HG03439 (cell line): Measurements from ENCODE around the gene LIN54.
"Not testable (repeated sequence)": the region's sequence is repeated elsewhere in the genome, so short reads cannot be mapped to it uniquely, and the experiment has no call there.

Source experiments
- ATAC-seq: cut with Tn5 transposase; IDR thresholded peaks from one replicate; pipeline ENCODE4 v1.9.1; 2021; ENCODE audit warnings: mild to moderate bottlenecking, moderate library complexity; ENCODE audit not compliant: unreplicated experiment

Gene LIN54

DNA sequence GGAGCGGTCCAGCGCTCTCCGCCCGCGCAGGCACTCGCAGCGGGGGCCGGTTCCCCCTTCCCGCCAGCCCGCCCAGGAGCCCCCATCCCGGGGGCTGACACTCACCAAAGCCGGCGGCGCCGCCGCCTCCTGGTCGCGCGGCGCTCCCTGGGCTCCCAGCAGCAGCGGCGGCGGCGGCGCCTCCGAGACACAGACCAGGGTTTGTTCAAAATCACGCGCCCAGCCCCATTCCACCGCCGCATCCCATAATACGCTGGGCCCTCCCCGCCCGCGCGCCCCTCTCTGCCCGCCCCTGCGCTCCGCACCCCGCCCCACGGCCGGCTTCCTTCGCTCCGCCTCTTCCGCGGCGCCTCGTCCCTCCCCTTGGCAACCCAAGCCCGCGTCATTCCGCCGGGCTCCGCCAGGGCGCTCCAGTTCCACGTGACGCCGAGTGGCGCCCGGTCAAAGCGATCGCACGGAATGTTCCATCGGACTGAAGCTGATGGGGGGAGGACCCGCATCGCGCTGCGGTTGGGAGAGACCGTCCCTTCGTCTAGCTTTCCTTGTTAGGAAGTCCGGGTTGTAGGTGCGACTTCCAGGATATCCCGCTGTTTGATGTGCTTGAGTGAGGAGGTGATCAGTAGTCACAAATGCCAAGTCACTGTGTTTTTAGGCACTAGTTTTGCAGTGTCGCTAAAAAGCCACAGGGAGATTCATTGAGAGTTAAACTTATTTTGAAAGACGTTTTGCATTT, 2.2 kb upstream of the LIN54 start:
- peak; percentile 84 for ATAC-seq

DNA sequence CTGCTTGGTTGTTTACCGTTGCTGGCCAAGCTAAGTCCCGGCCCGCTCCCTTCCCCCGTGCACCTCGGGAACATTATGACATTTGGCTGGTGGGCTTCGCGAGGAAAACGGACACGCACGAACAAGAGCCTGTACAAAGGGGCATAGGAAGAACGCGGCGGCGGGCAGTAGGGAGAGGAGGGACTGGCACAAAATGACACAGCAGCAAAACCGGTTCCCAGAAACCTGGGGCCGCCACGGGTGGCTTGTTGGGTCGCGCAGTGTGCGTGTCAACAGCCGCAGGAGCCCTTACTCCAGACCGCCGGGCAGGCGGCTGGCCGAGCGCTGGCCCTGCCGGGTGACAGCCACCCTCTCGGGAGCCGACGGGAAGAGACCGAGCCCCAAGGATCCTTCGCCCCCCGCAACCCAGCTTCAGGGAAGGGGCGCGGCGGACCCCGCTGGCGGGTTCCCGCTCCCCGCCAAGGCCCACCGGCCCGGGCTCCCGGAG, 1.6 kb upstream of the LIN54 start:
- ATAC-seq = peak; percentile 21

DNA sequence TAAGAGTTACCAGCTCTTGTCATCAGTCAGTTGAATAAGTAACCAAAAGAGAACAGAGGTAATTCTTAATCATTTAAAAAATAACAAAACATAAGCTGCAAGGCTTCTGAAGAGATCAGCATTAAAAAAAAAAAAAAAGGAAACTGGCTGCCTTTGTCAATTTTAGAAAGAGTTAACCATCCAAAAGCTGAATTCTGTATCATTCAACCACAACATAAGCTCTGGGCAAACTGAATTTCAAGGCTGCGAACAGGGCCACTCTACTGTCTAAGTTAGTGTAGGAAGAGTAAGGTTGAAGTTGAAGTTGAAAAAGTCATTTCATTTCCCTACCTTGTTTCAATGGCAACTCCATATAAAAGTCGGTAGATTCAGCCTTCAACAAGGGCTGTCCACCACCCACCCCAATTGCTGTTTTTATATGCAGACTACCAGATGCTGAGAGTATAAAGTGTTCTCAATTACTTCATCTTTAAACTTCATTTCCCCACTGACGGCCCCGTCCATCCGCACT, 1.1 kb upstream of the LIN54 start:
- no peak for ATAC-seq

DNA sequence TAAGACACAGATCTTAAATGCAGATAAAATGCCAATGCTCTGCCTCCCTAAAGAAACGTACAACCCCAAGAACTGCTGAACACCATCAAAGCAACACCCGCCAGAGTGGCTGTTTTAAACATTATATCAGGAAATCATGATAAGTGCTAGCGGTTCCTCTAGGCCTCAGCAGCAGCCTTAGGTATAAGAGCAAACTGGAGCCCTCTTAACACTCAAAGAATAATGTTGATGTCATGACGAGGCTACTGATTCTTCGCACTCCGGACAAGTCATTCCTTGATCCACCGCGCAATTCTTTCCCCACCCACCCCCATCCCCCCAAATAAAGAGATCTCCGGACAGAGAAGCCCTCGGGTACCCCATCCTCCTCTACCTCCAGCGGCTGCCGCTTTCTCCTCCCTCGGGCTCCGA, 507 bp downstream of the LIN54 start:
- no peak for ATAC-seq

DNA sequence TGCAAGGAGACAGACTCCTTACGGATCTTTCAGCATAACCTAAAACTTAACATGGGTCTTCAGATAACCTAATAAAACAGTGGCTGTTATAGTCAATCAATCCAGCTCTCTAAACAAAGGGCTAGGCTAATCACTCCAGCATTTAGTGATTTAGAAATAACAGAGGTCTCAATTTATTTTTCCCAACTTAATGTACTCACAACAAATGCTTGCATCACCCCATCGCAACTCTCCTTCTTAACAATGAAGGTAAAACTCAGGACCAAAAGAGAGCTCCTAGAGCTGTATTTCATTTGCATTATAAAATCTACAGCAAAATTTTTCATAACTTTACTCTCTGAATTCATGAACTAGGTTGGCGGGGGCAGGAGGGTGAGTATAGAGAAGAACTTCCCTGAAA, 1.1 kb downstream of the LIN54 start:
- ATAC-seq = no peak

DNA sequence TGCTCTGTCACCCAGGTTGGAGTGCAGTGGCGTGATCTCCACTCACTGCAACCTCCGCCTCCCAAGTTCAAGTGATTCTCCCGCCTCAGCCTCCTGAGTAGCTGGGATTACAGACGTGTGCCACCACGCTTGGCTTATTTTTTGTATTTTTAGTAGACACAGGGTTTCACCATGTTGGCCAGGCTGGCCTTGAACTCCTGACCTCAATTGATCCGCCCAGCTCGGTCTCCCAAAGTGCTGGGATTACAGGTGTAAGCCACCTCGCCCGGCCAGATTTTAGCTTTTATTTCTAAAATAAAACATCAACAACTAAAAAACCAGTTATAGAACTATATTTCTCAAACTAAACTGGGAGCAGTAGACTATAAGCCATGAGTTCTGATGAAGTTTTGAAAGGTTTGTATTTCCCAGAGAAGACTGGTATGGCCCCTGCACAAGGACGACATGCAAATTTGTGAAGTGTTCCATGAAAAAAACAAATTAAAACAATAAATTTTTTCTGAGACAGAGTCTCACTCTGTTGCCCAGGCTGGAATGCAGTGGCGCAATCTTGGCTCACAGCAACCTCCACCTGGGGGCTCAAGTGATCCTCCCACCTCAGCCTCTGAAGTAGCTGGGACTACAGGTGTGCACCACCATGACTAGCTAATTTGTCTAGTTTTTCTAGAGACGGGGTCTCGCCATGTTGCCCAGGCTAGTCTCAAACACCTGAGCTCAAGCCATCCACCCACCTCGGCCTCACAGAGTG, 7.4 kb downstream of the LIN54 start:
- ATAC-seq = not testable (repeated sequence)

DNA sequence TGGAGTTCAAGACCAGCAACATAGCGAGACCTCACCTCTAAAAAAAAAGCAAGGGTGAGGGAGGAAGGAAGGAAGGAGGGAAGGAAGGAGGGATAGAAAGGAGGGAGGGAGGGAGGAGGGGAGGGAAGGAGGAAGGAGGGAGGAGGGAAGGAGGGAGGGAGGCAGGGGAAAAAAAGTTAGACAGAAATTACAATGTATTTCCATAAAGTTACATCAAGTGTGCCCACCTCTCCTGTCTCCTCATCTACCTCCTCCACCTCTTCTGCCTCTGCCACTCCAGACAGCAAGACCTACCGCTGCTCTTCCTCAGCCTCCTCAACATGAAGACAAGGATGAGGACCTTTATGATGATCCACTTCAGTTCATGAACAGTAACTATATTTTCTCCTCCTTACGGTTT, 8.3 kb downstream of the LIN54 start:
- no peak for ATAC-seq

DNA sequence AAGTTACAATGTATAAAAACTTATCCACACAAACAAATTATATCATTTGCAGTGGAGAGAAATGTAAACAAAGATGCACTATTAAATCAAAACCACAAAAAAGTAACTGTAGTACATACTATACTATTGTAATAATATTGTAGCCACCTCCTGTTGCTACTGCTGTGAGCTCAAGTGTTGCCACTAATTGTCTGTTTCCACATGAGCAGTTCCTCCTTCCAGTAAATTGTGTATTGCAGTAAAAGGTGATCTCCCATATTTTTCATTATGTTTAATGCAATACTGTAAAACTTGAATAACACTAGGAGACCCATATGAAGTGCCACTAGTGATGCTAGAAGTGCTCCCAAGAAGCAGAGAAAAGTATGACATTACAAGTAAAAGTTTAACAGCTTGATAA, 11.7 kb downstream of the LIN54 start:
- no peak for ATAC-seq

DNA sequence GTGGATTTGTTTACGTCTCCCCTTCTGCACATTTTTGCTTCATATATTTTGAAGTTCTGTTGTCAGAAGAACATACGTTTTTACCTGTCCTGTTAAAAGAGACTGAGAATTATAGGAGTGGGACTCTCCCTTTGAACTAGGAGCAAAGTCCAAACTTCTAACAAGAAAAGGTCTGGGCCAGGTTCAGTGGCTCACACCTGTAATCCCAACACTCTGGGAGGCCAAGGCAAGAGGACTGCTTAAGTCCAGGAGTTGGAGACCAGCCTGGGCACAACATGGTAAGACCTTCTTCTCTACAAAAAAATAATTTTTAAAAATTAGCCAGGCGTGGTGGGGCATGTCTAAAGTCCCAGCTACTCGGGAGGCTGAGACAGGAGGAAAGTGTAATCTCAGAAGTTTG, 15.8 kb downstream of the LIN54 start:
- ATAC-seq = no peak

DNA sequence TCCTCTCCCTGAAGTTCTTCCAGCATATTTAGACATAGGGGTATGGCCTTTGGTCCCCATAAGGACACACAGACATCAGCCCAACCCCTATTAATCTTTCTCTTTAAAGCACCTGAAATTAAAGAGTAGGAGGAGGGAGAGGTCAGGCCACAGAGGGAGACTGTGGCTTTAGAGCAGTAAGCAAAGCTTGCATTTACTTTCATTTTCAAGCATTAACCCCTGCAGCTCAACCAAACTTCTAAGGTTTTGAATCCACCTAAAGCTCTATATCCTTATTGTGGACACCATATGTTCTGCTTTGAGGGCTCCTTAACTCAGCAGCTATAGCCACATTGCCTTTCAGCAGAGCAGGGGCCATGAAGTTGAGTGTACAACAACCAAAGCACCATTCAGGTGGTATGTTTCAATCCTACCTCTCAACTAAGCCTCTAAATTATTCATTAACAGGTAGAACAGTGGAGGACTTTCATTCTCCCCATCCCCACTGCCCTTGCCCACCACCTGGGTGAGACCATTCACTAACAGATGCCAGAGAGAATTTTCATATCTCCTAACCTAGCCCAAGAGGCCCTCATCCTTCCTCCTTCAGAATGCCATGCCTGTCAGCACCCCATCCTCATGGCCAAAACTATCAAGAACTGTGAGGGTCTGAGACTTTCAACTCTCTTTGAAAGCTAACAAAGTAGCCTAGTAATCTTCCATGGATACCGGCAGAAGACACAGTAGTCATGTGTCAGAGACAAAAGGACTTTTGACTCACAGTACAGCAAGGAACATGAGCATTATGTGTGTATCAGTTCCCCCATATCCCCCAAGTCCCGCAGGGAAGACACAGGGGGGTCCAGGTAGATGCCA, 20.8 kb downstream of the LIN54 start:
- peak; percentile 77 for ATAC-seq

DNA sequence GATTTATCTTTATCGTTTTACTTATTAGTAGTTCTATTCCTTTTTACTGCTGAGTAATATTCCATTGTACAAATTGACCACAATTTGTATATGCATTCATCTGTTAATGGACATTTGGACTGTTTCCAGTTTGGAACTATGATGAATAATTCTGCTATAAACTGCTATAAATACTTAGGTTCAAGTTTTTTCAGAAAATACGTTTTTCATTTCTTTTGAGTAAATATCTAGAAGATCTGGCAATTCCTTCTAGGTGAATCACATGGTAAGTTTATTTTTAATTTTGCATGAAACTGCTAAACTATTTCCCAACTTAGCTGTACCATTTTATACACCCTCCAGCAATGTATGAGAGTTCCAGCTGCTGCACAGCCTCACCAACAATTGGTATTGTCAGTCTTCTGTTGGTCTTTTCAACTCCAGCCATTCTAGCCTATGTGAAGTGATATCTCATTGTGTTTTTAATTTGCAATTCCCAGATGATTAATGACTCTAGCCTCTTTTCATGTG, 22.2 kb downstream of the LIN54 start:
- no peak for ATAC-seq

DNA sequence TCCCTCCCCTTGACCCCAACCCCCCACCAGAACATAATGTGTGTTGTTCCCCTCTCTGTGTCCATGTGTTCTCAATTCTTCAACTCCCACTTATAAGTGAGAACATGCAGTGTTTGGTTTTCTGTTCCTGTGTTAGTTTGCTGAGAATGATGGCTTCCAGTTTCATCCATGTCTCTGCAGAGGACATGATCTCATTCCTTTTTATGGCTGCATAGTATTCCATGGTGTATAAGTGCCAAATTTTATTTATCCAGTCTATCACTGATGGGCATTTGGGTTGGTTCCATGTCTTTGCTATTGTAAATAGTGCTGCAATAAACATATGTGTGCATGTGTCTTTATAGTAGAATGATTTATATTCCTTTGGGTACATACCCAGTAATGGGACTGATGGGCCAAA, 23.1 kb downstream of the LIN54 start:
- ATAC-seq = not testable (repeated sequence)

DNA sequence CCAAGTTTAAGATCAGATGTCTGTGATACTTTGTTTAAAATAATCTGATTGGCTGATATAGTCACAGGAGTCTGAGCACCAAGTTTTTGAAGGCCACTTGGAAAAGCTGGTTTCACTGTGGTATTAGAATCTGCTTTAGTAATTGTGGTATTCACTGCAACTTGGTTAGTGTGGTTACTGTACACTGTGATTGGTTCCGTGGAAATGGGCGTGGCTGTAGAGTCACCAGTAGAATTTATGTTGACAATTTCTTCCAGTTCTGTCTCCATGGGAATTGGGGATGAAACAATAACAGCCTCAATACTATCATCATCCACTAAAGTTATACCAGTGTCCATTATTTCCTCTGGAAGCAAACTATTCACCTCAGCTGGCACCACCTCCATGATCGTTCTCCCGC, 26.2 kb downstream of the LIN54 start:
- ATAC-seq = no peak

DNA sequence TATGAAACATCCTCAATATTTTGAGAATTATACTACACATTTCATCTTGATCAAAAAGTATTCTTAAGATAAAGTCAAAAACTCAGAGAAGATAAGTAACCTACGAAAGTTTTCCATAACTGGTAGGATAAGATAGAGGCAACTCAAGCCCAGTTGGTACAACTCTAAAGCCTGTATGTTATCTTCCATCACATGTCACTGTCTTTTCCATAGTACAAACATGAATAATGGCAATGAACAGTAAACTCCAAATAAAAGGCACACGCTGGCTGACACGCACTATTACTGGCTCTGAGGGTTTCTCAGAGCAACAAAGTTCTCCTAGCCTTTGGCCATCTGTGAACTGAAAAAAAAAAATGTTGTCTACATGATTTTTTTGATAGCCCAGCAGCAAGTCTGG, 27.2 kb downstream of the LIN54 start:
- no peak for ATAC-seq

DNA sequence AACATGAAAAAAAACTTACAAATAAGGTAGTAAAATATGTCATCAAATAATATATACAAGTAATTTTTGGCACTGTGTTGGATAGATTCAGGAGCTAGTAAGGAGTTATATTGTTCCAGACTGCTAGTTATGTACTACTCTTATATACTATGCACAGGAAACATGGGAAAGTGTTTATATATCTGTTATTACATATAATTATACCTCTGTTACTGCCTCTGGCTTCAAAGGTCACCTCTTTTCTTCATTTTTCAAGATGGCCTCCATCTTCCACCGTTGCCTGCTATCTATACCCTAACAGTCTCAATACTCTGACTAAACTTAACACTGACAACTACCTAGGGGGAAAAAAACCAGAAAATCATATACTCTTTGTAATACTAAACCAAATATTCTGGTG, 29.5 kb downstream of the LIN54 start:
- ATAC-seq = no peak

DNA sequence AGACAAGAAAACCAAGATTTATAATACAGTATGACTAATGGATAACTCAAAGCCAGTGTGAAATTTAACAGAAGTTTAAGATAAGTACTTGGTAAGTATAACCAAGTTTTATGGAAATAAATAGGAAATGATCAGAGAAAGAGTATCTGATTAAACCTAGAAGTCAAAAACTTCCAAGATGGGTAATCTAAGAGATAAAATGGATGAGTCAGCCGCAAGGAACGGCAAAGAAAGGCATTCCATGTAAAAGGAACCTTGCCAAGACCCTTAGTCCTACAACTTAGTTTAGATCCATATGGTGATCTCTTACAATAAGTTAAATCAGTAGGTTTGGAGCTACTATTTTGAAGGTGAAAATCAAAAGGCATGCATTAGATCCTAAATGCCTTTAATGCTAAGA, 34.8 kb downstream of the LIN54 start:
- no peak for ATAC-seq

DNA sequence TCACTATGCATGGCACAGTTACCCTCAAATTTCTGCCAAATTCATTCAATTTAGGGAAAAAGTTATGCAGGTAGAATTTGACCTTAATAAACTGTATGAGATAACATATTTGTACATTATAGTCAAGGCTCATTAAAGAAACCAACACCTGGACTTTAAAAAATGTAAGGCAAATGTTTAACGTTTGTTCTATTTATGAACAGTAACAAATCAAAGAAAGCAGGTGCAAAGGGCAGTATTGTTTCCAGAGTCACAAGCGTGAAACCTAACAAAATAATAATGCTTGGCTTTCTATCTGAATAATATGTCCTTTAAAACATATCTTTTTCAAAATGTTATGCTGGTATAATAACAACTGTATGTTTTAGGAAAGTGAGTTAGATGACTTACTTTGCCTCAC, 41.2 kb downstream of the LIN54 start:
- no peak for ATAC-seq

DNA sequence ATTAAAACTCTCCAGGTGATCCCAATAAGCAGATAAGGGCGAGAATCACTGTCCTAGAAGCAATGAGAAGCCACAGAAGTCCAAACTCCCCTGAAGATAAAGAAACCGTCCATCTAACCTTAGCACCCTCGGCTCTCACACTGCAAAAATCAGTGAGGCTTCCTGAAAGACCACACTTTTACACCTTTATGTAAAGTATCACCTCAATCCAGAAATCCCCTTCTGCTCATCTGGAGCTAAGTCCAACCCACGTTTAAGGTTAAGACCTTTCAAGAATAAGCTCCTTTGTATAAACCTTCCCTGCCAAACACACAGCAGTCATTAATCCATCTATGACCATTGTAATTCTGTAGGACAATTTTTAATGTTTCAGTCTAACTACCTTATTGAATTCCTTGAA, 41.7 kb downstream of the LIN54 start:
- no peak for ATAC-seq

DNA sequence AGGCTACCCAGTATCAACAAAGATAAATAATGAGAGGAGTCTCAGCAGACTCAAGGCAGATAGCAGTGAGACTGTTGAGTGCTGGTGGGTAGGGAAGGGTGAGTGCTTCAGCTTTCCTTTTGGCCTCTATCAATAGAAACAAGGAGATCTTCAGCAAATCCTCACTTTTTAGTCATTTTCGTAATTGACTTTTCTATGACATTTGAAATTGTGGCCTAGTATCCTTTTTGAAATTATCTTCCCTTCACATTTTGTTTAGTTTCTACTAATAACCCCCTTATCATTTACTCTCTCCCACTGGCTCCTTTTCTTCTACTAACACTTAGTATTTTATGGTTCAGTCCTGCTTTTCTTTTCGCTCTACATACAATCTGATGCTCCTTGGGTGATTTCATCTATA, 44.9 kb downstream of the LIN54 start:
- no peak for ATAC-seq

DNA sequence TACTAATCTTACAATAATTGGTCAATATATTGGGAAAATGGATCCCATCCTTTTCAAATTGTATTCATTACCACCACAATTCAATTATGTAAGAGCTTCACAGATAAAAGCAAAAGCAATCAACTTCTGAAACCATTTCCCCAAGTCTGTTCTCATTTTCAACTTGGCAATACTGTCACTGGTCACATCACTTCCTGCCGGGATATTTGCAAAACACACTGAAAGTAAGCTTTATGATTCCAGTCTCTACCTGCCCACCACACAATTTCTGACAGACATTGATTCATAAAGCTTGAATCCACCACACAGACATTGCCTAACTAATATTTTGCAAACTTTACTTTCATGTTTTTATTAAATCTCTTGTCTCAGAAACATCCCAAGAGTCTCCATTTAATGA, 53.6 kb downstream of the LIN54 start:
- no peak for ATAC-seq

DNA sequence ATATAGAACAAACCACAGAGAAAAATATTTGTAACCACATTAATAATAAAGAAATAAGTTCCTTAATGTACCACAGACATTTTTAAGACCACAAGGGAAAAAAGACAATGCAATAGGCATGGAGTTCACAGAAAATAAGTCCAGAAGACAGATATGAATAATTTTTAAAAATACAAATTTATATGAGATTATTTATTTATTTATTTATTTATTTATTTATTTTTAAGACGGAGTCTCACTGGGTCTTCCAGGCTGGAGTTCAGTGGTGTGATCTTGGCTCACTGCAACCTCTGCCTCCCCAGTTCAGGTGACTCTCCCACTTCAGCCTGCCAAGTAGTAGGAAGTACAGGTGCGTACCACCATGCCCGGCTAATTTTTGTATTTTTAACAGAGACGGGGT, 56.4 kb downstream of the LIN54 start:
- no peak for ATAC-seq
